Left hindlimb (tissue), 1 donor: ENCODE data around the gene BRCA1.
"Not testable (repeated sequence)": the region's sequence is repeated elsewhere in the genome, so short reads cannot be mapped to it uniquely, and the experiment has no call there.

Experiments used
- DNase-seq: peaks from one replicate; pipeline ENCODE4 v3.0.0-alpha.2; 2018

The BRCA1 gene

GRCh38 chr17:43068570-43069367 lies 56.4 kb downstream of the BRCA1 start:
- no peak for DNase-seq

DNA sequence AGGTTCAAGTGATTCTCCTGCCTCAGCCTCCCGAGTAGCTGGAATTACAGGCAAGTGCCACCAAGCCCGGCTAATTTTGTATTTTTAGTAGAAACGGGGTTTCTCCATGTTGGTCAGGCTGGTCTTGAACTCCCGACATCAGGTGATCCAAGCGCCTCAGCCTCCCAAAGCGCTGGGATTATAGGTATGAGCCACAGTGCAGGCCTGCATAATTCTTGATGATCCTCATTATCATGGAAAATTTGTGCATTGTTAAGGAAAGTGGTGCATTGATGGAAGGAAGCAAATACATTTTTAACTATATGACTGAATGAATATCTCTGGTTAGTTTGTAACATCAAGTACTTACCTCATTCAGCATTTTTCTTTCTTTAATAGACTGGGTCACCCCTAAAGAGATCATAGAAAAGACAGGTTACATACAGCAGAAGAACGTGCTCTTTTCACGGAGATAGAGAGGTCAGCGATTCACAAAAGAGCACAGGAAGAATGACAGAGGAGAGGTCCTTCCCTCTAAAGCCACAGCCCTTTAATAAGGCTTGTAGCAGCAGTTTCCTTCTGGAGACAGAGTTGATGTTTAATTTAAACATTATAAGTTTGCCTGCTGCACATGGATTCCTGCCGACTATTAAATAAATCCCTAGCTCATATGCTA lies 62.1 kb downstream of the BRCA1 start:
- no peak for DNase-seq

- DNase-seq = no peak
Measured at GRCh38 chr17:43056051-43056450, 69.1 kb downstream of the BRCA1 start.

DNA sequence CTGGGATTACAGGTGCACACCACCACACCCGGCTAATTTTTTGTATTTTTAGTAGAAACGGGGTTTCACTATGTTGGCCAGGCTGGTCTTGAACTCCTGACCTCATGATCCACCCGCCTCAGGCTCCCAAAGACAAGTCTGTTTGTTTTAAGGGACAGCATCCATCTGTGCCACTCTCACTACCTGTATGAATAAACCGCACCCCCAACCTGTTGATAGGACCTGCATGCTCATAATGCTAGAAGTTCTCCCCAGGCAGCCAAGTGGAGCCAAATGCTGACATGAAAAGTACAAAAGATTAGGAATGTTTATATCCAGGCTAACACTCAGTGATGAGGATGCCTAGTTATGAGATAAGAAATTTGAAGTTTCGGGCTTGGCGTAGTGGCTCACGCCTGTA lies 72.2 kb downstream of the BRCA1 start:
- not testable (repeated sequence) for DNase-seq

DNA sequence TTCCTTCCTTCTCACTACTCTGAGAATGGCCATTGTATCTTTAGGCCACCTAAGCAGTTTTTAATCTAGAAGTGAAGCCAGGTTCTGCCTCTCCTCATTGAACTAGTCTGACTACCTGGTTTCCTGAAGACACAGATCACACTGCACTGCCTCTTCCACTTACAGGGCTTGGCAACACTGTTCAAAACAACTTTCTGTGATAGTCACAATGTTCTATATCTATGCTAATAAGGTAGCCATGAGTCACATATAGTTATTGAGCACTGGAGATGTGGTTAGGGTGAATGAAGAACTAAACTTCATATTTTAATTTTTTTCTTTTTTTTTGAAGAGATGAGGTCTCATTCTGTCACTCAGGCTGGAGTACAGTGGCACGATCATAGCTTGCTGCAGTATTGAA lies 73.2 kb downstream of the BRCA1 start:
- DNase-seq = no peak

GRCh38 chr17:43044024-43044423 lies 81.1 kb downstream of the BRCA1 start:
- no peak for DNase-seq

GRCh38 chr17:43043307-43043706 lies 81.9 kb downstream of the BRCA1 start:
- no peak for DNase-seq

DNA sequence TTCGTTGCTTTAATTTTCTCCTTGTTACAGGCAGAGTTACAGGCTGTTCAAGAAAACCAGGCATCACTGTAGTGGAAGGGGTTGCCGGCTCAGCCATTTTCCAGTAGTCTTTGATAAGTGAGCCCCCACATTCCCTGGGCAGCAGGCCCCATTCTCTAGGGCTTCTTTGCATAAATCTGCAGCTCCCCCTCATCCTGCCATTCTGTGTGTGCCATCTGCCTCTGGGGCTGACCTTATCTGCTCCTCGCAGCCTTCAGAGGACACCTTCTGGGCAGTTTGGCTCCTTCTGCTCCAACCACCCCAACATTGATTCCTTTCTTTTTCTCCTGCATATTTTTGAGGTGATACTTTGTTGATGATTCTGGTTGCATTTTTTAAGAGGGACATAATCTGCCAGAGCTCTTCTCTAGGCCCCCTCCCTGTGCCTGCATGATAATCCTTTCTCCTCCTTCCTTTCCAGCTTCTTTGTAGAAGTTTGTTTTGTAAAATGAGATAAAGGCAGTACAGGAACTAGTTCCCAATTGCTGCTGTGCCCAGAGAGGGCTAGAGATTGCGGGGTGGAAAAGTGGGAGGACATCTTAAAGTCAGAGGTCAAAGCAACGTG lies 83.0 kb downstream of the BRCA1 start:
- no peak for DNase-seq

DNA sequence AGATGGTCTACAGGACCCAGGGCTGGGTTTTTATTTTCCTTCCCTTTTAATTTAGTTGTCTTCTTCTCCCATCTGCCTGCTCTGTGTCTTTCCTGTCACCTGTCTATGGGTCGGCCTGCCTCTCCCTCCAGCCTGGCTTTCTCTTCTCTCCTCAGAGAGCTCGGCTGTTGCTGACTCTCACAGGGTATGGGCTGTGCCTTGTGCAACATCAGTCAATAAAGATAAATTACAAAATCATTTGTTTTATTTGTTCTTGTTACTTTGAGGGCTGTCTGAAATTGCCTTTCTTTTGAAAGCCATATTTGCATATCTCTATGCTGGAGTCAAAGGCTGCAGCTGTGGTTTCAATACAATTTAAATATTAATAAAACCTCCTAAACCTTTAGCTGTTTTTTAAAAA lies 84.5 kb downstream of the BRCA1 start:
- DNase-seq = no peak

- DNase-seq = no peak
Measured at GRCh38 chr17:43039646-43040045, 85.5 kb downstream of the BRCA1 start.

GRCh38 chr17:43034894-43035293 lies 90.3 kb downstream of the BRCA1 start:
- no peak for DNase-seq

GRCh38 chr17:43033948-43034881 lies 90.9 kb downstream of the BRCA1 start:
- DNase-seq = no peak

- no peak for DNase-seq
Measured at GRCh38 chr17:43031666-43032065, 93.5 kb downstream of the BRCA1 start.

GRCh38 chr17:43030137-43030767 lies 94.9 kb downstream of the BRCA1 start:
- DNase-seq = no peak

GRCh38 chr17:43028221-43028861 lies 96.8 kb downstream of the BRCA1 start:
- no peak for DNase-seq

- no peak for DNase-seq
Measured at GRCh38 chr17:43027091-43028032, 97.8 kb downstream of the BRCA1 start.

DNA sequence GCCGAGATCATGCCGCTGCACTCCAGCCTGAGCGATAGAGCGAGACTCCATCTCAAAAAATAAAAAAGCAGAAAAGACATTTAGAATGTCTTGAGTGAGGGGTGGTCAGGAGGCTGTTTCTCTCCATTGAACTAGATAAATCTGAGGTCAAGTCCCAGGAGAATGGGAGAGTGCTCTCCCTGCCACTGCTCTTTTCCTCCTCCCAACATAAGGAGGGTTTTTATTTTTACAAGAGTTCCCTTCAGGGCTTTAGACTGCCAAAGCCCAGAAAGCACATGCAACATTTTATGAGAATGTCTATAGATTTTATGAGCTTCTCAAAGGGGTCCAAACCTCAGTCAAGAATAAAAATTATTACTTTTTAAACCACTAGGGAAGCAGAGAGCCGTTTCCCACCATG lies 98.6 kb downstream of the BRCA1 start:
- no peak for DNase-seq

DNA sequence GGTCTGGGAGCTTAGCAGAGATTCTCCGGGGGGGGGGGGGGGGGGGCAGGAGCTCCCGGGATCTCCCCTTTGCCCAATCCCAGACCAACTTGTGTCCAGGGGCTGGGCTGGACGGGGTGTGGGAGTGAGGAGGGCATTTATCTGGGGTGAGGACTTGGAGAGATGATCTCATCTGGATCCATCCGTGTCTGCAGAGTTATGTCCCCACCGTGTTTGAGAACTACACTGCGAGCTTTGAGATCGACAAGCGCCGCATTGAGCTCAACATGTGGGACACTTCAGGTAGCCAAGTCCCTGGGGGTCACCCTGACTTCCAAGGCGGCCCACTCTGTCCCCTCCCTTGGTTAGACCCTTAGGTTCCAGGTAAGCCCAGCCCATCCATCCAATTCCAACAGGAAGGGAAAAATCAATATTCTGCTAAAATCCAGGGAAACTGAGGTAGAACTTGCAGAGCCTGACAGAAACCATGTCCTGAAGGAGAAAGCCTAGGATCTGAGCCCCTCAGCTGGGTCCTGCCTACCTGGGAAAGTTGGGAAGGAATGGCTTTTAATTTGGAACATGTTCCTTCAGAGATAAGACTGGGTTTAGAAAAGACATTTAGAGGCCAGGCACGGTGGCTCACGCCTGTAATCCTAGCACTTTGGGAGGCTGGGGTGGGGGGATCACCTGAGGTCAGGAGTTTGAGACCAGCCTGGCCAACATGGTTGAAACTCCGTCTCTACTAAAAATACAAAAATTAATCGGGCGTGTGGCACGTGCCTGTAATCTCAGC lies 99.2 kb downstream of the BRCA1 start:
- DNase-seq = no peak

- DNase-seq = no peak
Measured at GRCh38 chr17:43025290-43025657, 99.9 kb downstream of the BRCA1 start.
